COLO668 (cell line): ENCODE results near the gene NCOR1.

ENCODE experiments used
- DNase-seq: peaks from one replicate; lab custom pipeline; 2025; ENCODE audit not compliant: unreplicated experiment; lab: John Stamatoyannopoulos, UW

NCOR1 gene

GRCh38 chr17:16037636-16038035 is 177.7 kb downstream of the NCOR1 start:
- DNase-seq, result no peak

- no peak for DNase-seq
These were observed 179.1 kb downstream of the NCOR1 start for GRCh38 chr17:16036261-16036660.

GRCh38 chr17:16033729-16034349 is 181.5 kb downstream of the NCOR1 start:
- DNase-seq, result no peak

- no peak for DNase-seq
These were observed 187.4 kb downstream of the NCOR1 start for GRCh38 chr17:16027708-16028584.

- DNase-seq, result no peak
These were observed 188.4 kb downstream of the NCOR1 start for GRCh38 chr17:16026895-16027294.

GRCh38 chr17:16025202-16025601 is 190.1 kb downstream of the NCOR1 start:
- no peak for DNase-seq

GRCh38 chr17:16023881-16024280 is 191.5 kb downstream of the NCOR1 start:
- no peak for DNase-seq

- DNase-seq, result no peak
These were observed 196.0 kb downstream of the NCOR1 start for GRCh38 chr17:16019347-16019746.

GRCh38 chr17:16013943-16014407 is 201.4 kb downstream of the NCOR1 start:
- peak; percentile 0 for DNase-seq

- no peak for DNase-seq
These were observed 207.9 kb downstream of the NCOR1 start for GRCh38 chr17:16007439-16007838.

GRCh38 chr17:16005636-16006035 is 209.7 kb downstream of the NCOR1 start:
- no peak for DNase-seq

- DNase-seq, result no peak
These were observed 211.5 kb downstream of the NCOR1 start for GRCh38 chr17:16003841-16004240.

GRCh38 chr17:16002708-16003260 is 212.6 kb downstream of the NCOR1 start:
- DNase-seq, result no peak

- DNase-seq, result no peak
These were observed 214.0 kb downstream of the NCOR1 start for GRCh38 chr17:16001226-16001897.

GRCh38 chr17:15999974-16000827 is 215.1 kb downstream of the NCOR1 start:
- DNase-seq, result peak; percentile 75

- peak; percentile 95 for DNase-seq
These were observed 216.0 kb downstream of the NCOR1 start, which contains the start of the genes TTC19 and ZSWIM7 for GRCh38 chr17:15999141-15999973. Gene TTC19, plus strand, starts transcription at chr17:15999824. Its CDS starts 25 bp downstream, at chr17:15999849. Gene ZSWIM7, minus strand, starts transcription at chr17:15999704. Its CDS starts 110 bp downstream, at chr17:15999594.

- DNase-seq, result no peak
These were observed 217.2 kb downstream of the NCOR1 start for GRCh38 chr17:15998031-15998562.

GRCh38 chr17:15996322-15996721 is 219.0 kb downstream of the NCOR1 start:
- no peak for DNase-seq
